Smooth muscle cell (in vitro differentiated cells): ENCODE data around the gene FBXW5. TPM values are rescaled to one million over a fixed set of nuclear protein-coding genes. Genes with fewer than 3 reads are reported as not detected.

ENCODE experiments used
- DNase-seq: peaks from one replicate; lab custom pipeline; 2025; ENCODE audit not compliant: unreplicated experiment; lab: John Stamatoyannopoulos, UW
- H2AFZ ChIP-seq: fragments of 200-600 bp; sonication (generic); 2 replicates; pipeline ENCODE4 v1.6.0; 2016; ENCODE audit warnings: antibody characterized with exemption, low read depth, mild to moderate bottlenecking
- H3F3A ChIP-seq: fragments of 200-600 bp; sonication (generic); 2 replicates; pipeline ENCODE4 v1.6.0; 2017; ENCODE audit warnings: antibody characterized with exemption, low read depth
- H3K27ac ChIP-seq: fragments of 200-600 bp; sonication (generic); 2 replicates; pipeline ENCODE4 v1.5.1; 2016; ENCODE audit warnings: low read depth, mild to moderate bottlenecking
- H3K27me3 ChIP-seq: fragments of 200-600 bp; sonication (generic); 2 replicates; pipeline ENCODE4 v1.6.1; 2016; ENCODE audit warnings: low read depth, mild to moderate bottlenecking
- H3K36me3 ChIP-seq: fragments of 200-600 bp; sonication (generic); 2 replicates; pipeline ENCODE4 v1.5.1; 2016; ENCODE audit warnings: low read depth
- H3K4me1 ChIP-seq: fragments of 200-600 bp; sonication (generic); 2 replicates; pipeline ENCODE4 v1.5.1; 2016; ENCODE audit warnings: low read depth
- H3K4me2 ChIP-seq: fragments of 200-600 bp; sonication (generic); 2 replicates; pipeline ENCODE4 v1.6.0; 2016; ENCODE audit warnings: mild to moderate bottlenecking
- H3K4me3 ChIP-seq: fragments of 200-600 bp; sonication (generic); 2 replicates; pipeline ENCODE4 v1.5.1; 2016; ENCODE audit warnings: mild to moderate bottlenecking
- H3K79me2 ChIP-seq: fragments of 200-600 bp; sonication (generic); 2 replicates; pipeline ENCODE4 v1.6.0; 2016; ENCODE audit warnings: low read depth, mild to moderate bottlenecking
- H3K9ac ChIP-seq: fragments of 200-600 bp; sonication (generic); 2 replicates; pipeline ENCODE4 v1.6.0; 2016; ENCODE audit warnings: low read depth
- H3K9me3 ChIP-seq: fragments of 200-600 bp; sonication (generic); replicated peaks from 2 replicates; pipeline ENCODE4 v1.5.1; 2016; ENCODE audit warnings: low read depth
- H4K20me1 ChIP-seq: fragments of 200-600 bp; sonication (generic); 2 replicates; pipeline ENCODE4 v1.6.0; 2016; ENCODE audit warnings: low read depth
- WGBS: methylation state at CpG from one replicate; pipeline ENCODE4 v1.1.7; 2016; ENCODE audit warnings: low lambda C conversion rate; 5-methylcytosine and 5-hydroxymethylcytosine counted together
- polyA plus RNA-seq: library from polyadenylated mRNA; unstranded; fragments of >200 nt; fragmentation: Nextera tagmentation; extraction: Ambion mirVana; gene quantifications from 2 replicates; pipeline ENCODE4 v1.2.1, GENCODE V29; 2016
- total RNA-seq: library from RNA; depleted of rRNA; stranded (reverse); fragments of >200 nt; gene quantifications from 2 replicates; pipeline ENCODE4 v1.2.3, GENCODE V29; 2014
- TF ChIP-seq, protein P1 (sequence below): fragments of 200-600 bp; sonication (generic); IDR thresholded peaks from 2 replicates; pipeline ENCODE4 v1.5.1; 2017; ENCODE audit warnings: borderline replicate concordance, mild to moderate bottlenecking, antibody characterized with exemption; ENCODE audit not compliant: insufficient read depth, poor library complexity, severe bottlenecking

The FBXW5 gene
- total and polyA plus RNA-seq, 2 experiments from 2014 or later = 70.5 to 105 TPM

DNA sequence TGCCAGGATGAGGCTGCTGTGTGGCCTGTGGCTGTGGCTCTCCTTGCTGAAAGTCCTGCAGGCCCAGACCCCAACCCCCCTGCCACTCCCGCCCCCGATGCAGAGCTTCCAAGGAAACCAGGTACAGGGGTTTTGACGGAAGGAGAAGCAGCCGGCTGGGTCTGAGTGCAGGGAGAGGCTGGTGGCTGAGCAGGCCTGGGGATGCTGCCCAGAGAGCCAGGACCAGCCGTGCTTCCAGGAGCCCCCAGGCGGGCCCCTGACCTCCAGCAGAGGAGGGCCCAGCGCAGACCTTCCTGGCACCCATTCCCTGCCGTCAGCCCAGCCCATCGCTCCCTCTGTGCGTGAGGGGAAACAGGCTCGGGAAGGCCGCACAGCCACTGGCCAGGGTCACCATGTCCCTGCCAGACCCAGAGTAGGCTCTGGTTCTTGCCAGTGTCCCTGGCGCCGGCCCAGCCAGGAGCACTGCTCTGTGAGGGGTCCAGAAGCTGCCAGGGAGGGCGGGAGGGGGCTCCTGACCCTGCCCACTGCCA is 7.8 kb upstream of the FBXW5 start:
- Histone ChIP-seq H3F3A (no peaks in the 10 kb centered on the region), H3K27ac (no peak overlapping the region), H3K9me3 (no peaks in the 10 kb centered on the region), H4K20me1 (no peaks in the 10 kb centered on the region), H3K4me3 (no peak overlapping the region), H3K36me3 (no peaks in the 10 kb centered on the region), H3K79me2 (no peaks in the 10 kb centered on the region), H3K9ac (no peak overlapping the region), H3K4me2 (no peak overlapping the region), H3K4me1 (peaks cover 6% of the 10 kb centered on the region), H3K27me3 (no peaks in the 10 kb centered on the region), H2AFZ (no peak overlapping the region)
- TF ChIP-seq, protein P1, sequence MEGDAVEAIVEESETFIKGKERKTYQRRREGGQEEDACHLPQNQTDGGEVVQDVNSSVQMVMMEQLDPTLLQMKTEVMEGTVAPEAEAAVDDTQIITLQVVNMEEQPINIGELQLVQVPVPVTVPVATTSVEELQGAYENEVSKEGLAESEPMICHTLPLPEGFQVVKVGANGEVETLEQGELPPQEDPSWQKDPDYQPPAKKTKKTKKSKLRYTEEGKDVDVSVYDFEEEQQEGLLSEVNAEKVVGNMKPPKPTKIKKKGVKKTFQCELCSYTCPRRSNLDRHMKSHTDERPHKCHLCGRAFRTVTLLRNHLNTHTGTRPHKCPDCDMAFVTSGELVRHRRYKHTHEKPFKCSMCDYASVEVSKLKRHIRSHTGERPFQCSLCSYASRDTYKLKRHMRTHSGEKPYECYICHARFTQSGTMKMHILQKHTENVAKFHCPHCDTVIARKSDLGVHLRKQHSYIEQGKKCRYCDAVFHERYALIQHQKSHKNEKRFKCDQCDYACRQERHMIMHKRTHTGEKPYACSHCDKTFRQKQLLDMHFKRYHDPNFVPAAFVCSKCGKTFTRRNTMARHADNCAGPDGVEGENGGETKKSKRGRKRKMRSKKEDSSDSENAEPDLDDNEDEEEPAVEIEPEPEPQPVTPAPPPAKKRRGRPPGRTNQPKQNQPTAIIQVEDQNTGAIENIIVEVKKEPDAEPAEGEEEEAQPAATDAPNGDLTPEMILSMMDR = no peak
- DNase-seq = no peak
- 84% methylated on average over 13 of the region's 15 CpGs for WGBS

DNA sequence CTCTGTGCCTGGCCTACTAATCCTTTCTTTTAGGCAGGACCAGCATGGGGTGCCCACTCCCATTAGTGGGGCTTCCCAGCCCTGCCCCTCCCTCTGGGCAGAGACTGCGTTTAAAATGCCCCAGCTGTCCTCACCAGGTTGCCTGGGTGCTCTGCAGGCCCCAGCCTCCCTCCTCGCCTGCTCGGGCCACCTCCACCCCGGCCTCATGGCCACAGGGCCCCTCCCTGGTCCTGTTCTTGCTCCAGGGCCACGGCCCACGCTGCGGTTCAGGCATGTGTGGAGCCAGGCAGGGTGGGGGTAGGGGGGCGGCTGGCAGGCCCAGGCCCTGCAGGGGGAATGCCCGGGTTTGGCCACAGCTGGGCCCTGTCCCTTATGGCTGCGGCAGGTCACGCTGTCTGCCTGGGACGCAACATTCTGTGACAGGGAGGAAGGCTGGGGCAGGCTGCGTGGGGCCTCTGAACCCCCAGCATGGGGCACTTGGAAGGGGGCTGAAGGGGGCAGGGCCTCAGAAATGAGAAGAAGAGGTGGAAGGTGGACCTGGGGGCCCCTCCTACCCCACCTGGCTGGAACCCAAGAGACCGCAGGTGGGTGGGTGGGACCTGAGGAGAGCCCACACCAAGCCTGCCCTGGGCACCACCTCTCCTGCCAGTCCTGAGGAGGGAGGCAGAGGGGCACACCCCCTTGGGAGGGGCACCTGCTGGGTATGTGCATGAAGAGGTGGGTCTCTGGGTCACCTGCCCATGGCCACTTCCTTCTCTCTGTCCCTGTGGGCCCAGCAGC is 7.2 kb upstream of the FBXW5 start, which contains the start of gene LCN12:
TSS of gene LCN12 (plus strand) at position 733 of the 780 bp plus-strand sequence. CDS start 55 bp downstream, outside the sequence.
- no peaks in the 10 kb centered on the region for H3K9me3 ChIP-seq
- H3K9ac ChIP-seq = no peak within 1 kb of the TSS
- H3K4me1 ChIP-seq = peaks cover 6% of the 10 kb centered on the region
- H3K36me3 ChIP-seq = no peaks in the 10 kb centered on the region
- WGBS = 88% methylated on average over 12 of the region's 14 CpGs
- H3K79me2 ChIP-seq = no peaks in the 10 kb centered on the region
- no peak within 1 kb of the TSS for H2AFZ ChIP-seq
- H3F3A ChIP-seq = no peaks in the 10 kb centered on the region
- no peak within 1 kb of the TSS for H3K27ac ChIP-seq
- H3K27me3 ChIP-seq = no peaks in the 10 kb centered on the region
- no peaks in the 10 kb centered on the region for H4K20me1 ChIP-seq
- DNase-seq = no peak
- H3K4me3 ChIP-seq = no peak within 1 kb of the TSS
- TF ChIP-seq, protein P1 = no peak
- H3K4me2 ChIP-seq = no peak within 1 kb of the TSS

DNA sequence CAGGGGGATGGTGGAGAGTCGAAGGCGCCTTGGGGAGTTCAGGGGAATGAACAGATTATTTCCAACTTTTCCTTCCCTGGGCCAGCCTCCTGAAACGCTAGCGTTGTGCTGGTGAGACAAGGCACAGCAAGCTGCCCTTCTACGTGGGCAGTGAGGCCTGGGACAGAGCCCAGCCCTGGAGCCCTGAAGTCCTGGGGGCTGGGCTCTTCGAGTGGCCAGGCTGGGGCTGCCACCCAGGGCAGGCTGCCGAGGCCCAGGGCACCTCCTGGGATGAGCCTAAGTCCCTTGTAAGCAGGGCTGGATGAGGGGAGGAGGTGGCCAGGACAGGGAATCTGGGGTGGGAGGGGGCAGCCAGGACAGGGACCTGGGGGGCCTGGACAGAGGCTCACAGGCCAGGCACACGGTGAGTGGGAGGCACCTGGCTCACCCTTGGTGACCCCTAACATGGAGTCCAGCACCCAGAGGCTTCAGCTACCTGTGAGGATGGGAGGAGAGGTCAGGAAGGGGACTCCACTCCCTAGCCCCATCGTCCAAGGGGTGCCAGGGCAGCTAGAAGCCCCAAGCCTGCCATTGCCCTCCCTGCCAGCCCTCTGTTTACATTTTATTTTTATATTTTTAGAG is 6.2 kb upstream of the FBXW5 start:
- Histone ChIP-seq H3K36me3 (no peaks in the 10 kb centered on the region), H4K20me1 (no peaks in the 10 kb centered on the region), H3K27me3 (no peaks in the 10 kb centered on the region), H3F3A (no peaks in the 10 kb centered on the region), H3K4me2 (peak overlapping the region; percentile 85), H3K27ac (no peak overlapping the region), H3K79me2 (no peaks in the 10 kb centered on the region), H2AFZ (no peak overlapping the region), H3K9ac (no peak overlapping the region), H3K4me1 (peaks cover 6% of the 10 kb centered on the region), H3K4me3 (peak overlapping the region; percentile 47), H3K9me3 (no peaks in the 10 kb centered on the region)
- no peak for DNase-seq
- TF ChIP-seq, protein P1 = no peak
- WGBS = 66% methylated on average over 8 of the region's 9 CpGs
